HG03460 (cell line): ENCODE data around the gene TBCD.

Experiments
- ATAC-seq: cut with Tn5 transposase; IDR thresholded peaks from one replicate; pipeline ENCODE4 v1.9.1; 2021; ENCODE audit not compliant: unreplicated experiment

TBCD gene

GRCh38 chr17:82883419-82884031 is 131.7 kb downstream of the TBCD start:
- no peak for ATAC-seq

GRCh38 chr17:82884341-82884969 is 132.6 kb downstream of the TBCD start:
- ATAC-seq = no peak

- ATAC-seq = no peak
Observed at GRCh38 chr17:82884970-82885353, 133.1 kb downstream of the TBCD start.

GRCh38 chr17:82887255-82888164 is 135.6 kb downstream of the TBCD start:
- no peak for ATAC-seq

- no peak for ATAC-seq
Observed at GRCh38 chr17:82888583-82889495, 137.0 kb downstream of the TBCD start.

GRCh38 chr17:82889496-82890338 is 137.9 kb downstream of the TBCD start:
- ATAC-seq = no peak

GRCh38 chr17:82890339-82890730 is 138.5 kb downstream of the TBCD start:
- ATAC-seq = no peak

GRCh38 chr17:82890926-82891678 is 139.2 kb downstream of the TBCD start:
- no peak for ATAC-seq

- ATAC-seq = no peak
Observed at GRCh38 chr17:82891911-82892310, 140.0 kb downstream of the TBCD start.

GRCh38 chr17:82892899-82893565 is 141.2 kb downstream of the TBCD start:
- ATAC-seq = no peak

- ATAC-seq = no peak
Observed at GRCh38 chr17:82893779-82894178, 141.9 kb downstream of the TBCD start.

GRCh38 chr17:82894389-82894788 is 142.5 kb downstream of the TBCD start:
- no peak for ATAC-seq

- no peak for ATAC-seq
Observed at GRCh38 chr17:82895087-82895486, 143.2 kb downstream of the TBCD start.

- no peak for ATAC-seq
Observed at GRCh38 chr17:82896071-82897000, 144.5 kb downstream of the TBCD start.

GRCh38 chr17:82897514-82898249 is 145.8 kb downstream of the TBCD start:
- no peak for ATAC-seq

GRCh38 chr17:82898976-82899514 is 147.2 kb downstream of the TBCD start:
- no peak for ATAC-seq

- no peak for ATAC-seq
Observed at GRCh38 chr17:82899941-82900340, 148.1 kb downstream of the TBCD start.
